ENCODE results near the gene CTSK. TPM values are rescaled to one million over a fixed set of nuclear protein-coding genes. Genes with fewer than 3 reads are reported as not detected.

CTSK gene
- total and polyA plus RNA-seq, 2 of the 4 experiments (the other 2 are of a cell fraction), result 7.7 to 15.1 TPM

DNA sequence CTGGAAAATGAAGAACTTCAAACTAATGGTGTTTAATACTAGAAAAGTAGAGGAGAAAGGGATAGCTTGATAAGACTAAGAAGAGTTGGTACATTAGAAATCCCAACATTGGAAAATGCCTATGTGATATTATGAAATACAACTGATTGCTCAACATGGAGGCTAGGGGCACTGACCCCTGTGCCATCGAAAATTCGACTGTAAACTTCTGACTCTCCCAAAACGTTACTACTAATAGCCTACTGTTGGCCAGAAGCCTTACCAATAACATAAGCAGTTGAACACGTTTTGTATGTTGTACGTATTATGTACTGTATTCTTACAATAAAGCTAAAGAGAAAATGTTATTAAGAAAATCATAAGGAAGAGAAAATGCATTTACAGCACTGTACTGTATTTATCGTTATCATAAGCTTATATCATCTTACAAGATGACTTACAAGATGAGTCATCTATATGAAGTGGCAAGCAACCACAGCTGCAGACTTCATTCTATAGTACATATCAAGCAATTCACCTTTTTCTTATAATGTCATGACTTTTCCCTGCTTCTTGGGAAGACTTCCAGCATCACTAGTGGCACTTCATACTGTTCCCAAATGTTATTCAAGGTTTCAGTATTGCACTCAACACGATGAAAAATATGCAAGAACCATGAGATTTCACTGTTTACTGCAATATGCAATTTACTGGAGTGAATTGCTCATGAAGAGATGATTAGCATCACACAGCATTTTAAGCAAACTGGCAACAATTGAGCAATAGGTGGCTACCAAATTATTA is 12.9 kb upstream of the CTSK start:
- H3K4me3 ChIP-seq (ENCODE audit: insufficient read depth, low read depth, low read length), result no peak overlapping the region
- peaks cover 6 to 11% of the 10 kb centered on the region in 2 experiments; a peak in 2 of 4 replicates for H3K79me1 ChIP-seq (ENCODE audit: low read depth in 1 of 2, low read length in 2 of 2)
- H3K9me1 ChIP-seq (ENCODE audit: insufficient read depth, low read length), result no peaks in the 10 kb centered on the region; the same call in 1 of the 2 replicates
- dilution Hi-C loops (cut with HindIII; ENCODE audit: low sequenced_read_pairs, unreplicated experiment), result no loop called here
- H4K20me1 ChIP-seq (ENCODE audit: insufficient read depth, low read length), result no peaks in the 10 kb centered on the region; the same call in 1 of the 2 replicates
- no peak overlapping the region for H3K56ac ChIP-seq (ENCODE audit: extremely low read depth, insufficient read depth, low read length)
- no CpG with 5 or more reads among the region's 7 CpGs for WGBS, 2 experiments (ENCODE audit: extremely low coverage in 2 of 2, insufficient read length in 1 of 2)
- no peak overlapping the region for H3K4ac ChIP-seq (ENCODE audit: low read depth, low read length)
- H2AK5ac ChIP-seq (ENCODE audit: low read depth, low read length), result no peak overlapping the region
- H2BK120ac ChIP-seq (ENCODE audit: low read depth, low read length), result no peak overlapping the region
- POLR2A ChIA-PET (ENCODE audit: unreplicated experiment), result no interaction called here
- no TSS peak for BruUV-seq (replicated peaks)
- H2BK20ac ChIP-seq (ENCODE audit: low read depth, low read length), result no peak overlapping the region
- H2AK9ac ChIP-seq (replicated peaks; ENCODE audit: low read depth, low read length, poor library complexity), result no peak overlapping the region
- H3K23ac ChIP-seq (ENCODE audit: low read depth, low read length), result no peak overlapping the region
- no peaks in the 10 kb centered on the region for H3K9me3 ChIP-seq (ENCODE audit: control insufficient read depth, insufficient read depth, low read length)
- no peak overlapping the region for H4K91ac ChIP-seq (ENCODE audit: insufficient read depth, low read depth, low read length)
- H2BK15ac ChIP-seq (ENCODE audit: low read depth, low read length), result no peak overlapping the region
- TF ChIP-seq, protein P1, sequence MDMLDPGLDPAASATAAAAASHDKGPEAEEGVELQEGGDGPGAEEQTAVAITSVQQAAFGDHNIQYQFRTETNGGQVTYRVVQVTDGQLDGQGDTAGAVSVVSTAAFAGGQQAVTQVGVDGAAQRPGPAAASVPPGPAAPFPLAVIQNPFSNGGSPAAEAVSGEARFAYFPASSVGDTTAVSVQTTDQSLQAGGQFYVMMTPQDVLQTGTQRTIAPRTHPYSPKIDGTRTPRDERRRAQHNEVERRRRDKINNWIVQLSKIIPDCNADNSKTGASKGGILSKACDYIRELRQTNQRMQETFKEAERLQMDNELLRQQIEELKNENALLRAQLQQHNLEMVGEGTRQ (IDR thresholded peaks at IDR 0.05; ENCODE audit: low read depth, low read length), result no peak
- TF ChIP-seq CEBPB (IDR thresholded peaks at IDR 0.05; ENCODE audit: low read depth, low read length) (peak; percentile 86), FOS (IDR thresholded peaks at IDR 0.05; ENCODE audit: low read depth, low read length) (peak; percentile 72; the same call in 1 of the 2 replicates)
- H3K9ac ChIP-seq (ENCODE audit: low read depth, low read length), result no peak overlapping the region
- peak overlapping the region; percentile 35 for H2BK5ac ChIP-seq (ENCODE audit: low read depth, low read length, poor library complexity, severe bottlenecking)
- ATAC-seq (ENCODE audit: low read depth) (peak; percentile 44), DNase-seq (peak; percentile 78)
- H3K4me1 ChIP-seq (ENCODE audit: control insufficient read depth, insufficient read depth, low read length), result peaks cover 4% of the 10 kb centered on the region; the same call in 1 of the 2 replicates
- peaks cover 42% of the 10 kb centered on the region for H3K36me3 ChIP-seq (ENCODE audit: control insufficient read depth, insufficient read depth, low read length)
- H3K27me3 ChIP-seq (ENCODE audit: control insufficient read depth, insufficient read depth, low read length), result no peaks in the 10 kb centered on the region
- in situ Hi-C loops (cut with MboI; ENCODE audit: low sequenced_read_pairs), result no loop called here
- no peak overlapping the region for H4K5ac ChIP-seq (ENCODE audit: low read depth, low read length)
- H3K14ac ChIP-seq (replicated peaks; ENCODE audit: low read depth, low read length), result no peak overlapping the region
- no peak overlapping the region for H3K18ac ChIP-seq (ENCODE audit: low read depth, low read length)
- CTCF ChIA-PET, result interaction anchor here (1.1 kb wide), 1 partner anchor 13 kb away, joined by 3 read pairs; the partner anchor contains the start of gene CTSK
- no peak overlapping the region for H4K8ac ChIP-seq (ENCODE audit: low read depth in 2 of 2, low read length in 2 of 2)
- H2AFZ ChIP-seq (replicated peaks; ENCODE audit: low read length, poor library complexity), result no peak overlapping the region
- intact Hi-C loops (cut with micrococcal nuclease), result no loop called here
- H3K4me2 ChIP-seq (ENCODE audit: low read depth, low read length), result peak overlapping the region; percentile 62
- H3K27ac ChIP-seq (ENCODE audit: insufficient read depth, low read length), result no peak overlapping the region

All from IMR-90 (cell line).